HUDEP-2 (cell line): Measurements from ENCODE around the gene DZIP3.
"Not testable (repeated sequence)": the region's sequence is repeated elsewhere in the genome, so short reads cannot be mapped to it uniquely, and the experiment has no call there.

ENCODE experiments used
- DNase-seq, 76 experiments: peaks; one replicate each; lab custom pipeline; 2025; ENCODE audit not compliant: unreplicated experiment in 76 of 76; lab: John Stamatoyannopoulos, UW

Gene DZIP3

DNA sequence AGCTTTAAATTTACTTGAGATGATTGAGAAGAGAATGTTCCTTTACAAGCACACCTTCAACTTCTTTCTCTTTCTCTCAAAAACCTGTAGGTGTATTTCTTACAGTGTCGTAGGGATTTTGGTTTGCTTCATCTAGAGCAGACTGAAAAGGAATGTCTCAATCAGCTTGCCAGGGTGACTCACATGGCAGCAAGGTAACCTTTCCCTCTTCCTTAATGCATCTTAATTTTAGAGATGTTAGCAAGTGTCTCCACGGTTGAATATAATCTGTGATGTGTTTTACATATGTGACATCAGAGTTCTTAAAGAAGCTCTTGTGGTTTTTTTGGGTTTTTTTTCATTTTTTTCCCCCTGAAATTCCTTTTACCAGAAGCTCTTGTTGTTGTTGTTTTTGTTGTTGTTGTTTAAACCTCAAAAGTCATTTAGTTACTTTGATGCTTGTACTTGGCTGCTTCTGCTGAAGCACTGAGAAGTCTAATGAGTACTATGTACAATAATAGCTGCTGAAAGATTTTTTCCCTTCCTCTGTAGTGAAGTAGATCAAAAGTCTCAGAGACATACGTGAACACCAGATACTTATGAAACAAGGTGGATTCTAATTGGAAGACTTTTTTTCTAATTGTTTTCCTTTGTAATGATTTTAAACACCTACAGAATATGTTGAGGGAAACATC is 84.6 kb downstream of the DZIP3 start:
- DNase-seq, result no peak

DNA sequence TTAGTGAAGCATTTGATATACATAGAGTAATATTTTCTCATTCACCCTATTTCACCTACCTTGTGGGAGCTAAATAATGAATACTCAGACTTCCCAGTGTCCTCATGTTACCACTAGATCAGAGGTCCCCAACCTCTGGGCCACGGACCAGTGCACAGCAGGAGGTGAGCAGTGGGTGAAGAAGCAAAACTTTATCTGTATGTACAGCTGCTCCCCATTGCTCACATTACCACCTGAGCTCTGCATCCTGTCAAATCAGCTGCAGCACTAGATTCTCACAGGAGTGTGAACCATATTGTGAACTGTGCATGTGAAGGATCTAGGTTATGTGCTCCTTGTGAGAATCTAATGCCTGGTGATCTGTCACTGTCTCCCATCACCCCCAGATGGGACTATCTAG is 88.3 kb downstream of the DZIP3 start:
- DNase-seq, result peak in 1 of 76 experiments; percentile 11

DNA sequence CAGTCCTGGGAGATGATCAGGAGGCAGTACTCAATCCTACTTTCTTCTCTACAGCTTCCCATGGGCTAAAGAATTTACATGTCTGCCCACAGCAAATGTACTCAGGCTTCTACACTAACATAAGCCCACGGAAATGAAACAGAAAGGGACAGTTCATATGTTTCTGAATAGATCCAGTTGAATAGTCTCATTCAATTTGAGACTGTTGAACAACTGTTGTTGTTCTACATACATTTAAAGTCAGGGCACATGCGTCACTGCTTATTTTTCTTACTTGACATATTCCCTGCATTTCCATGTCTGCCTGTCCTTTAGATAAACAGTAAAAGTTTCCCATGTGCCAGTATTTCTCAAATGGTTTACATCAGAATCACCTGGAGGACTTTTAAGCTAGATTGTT is 102.8 kb downstream of the DZIP3 start:
- not testable (repeated sequence) for DNase-seq

- no peak for DNase-seq
Measured at GRCh38 chr3:108698461-108698860, 108.9 kb downstream of the DZIP3 start.

- DNase-seq, result no peak
Measured at GRCh38 chr3:108705045-108705444, 115.5 kb downstream of the DZIP3 start.

DNA sequence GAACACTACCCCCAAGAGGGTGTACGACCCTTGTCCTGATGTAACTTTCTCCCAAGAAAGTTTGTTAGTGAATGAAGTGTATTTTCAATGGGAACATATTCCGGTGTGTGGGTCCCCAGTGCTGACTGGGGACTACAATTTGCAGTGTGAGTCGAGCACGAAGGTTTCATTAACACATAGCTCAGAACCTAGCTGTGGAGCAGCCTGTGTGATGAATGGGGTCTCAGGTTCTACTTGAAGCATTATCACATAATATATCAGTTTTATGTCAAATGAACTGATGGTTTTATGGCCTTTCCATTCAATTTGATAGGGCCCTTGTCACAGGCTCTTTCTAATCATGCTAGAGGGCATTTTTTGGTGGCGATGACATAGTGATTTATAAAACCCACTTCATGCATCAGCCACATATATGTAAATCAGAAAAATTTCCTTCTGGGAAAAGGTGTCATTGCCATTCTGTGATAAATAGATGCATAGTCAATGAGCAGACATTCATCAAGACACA is 123.5 kb downstream of the DZIP3 start:
- DNase-seq, result no peak

GRCh38 chr3:108713816-108714215 is 124.3 kb downstream of the DZIP3 start:
- DNase-seq, result no peak

- DNase-seq, result no peak
Measured at GRCh38 chr3:108718454-108718853, 128.9 kb downstream of the DZIP3 start.

GRCh38 chr3:108719178-108719806 is 129.8 kb downstream of the DZIP3 start:
- DNase-seq, result no peak

DNA sequence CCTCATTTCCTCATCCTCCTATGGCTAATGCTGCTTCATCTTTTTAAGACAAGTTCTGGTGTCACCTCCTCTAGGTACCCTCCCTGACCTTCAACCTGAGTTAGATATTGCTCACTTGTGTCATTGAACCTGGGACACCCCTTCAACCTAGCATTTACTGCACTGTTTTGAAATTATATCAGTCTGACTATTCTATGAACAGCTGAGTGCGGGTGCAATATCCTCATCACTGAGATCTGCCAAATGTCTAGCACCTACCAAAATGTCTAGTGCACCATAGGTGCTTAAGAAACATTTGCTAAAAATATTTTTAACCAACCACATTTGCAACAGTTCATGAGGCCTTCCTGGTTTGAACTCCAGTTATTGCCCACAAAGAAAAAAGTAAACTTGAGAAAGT is 133.2 kb downstream of the DZIP3 start:
- no peak for DNase-seq

GRCh38 chr3:108724101-108724500 is 134.6 kb downstream of the DZIP3 start:
- DNase-seq, result no peak

GRCh38 chr3:108728105-108728504 is 138.6 kb downstream of the DZIP3 start:
- no peak for DNase-seq

DNA sequence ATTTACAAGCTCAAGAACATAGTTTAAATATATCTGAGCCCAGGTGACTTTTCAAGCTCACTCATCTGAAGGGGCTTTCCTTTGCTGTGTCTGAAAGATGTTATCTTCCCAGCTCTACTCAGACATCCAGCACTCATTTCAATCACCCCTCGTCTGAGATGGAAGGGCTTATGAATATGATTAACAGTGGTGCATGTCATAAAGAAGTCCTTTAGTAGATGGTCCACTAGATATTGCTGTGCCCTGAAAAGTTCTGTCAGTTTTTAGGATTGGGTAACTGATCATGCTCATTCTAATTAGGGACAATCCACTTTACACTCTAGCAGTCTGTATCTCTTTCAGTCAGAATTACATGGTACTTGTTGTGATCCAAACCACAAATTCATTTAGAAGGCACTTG is 139.4 kb downstream of the DZIP3 start:
- DNase-seq, result no peak

DNA sequence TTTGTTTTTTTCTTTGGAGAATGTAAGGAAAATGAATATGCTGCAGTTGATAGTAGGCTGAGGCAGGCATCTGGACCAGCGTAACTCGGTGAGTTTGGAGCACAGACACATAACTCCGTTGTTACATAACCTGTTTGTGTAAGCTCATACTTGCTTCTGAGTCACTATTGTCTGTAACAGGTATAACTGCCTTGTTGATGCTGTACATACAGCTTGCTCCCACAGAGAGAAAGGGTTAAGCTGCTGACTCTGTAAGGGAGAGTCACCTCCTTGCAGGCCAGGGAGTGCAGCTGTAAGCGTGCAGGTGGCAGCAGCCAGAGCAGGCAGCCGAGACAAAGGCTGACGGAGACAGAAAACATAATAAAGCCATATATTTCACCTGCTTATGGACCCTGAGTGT is 147.3 kb downstream of the DZIP3 start:
- DNase-seq, result no peak

- no peak for DNase-seq
Measured at GRCh38 chr3:108742929-108743328, 153.4 kb downstream of the DZIP3 start.
